Activated T-helper 2 cell treated with anti-CD3 and anti-CD28 coated beads, Interferon-gamma antibody, Interleukin-2, Interleukin-4, amounts not matched to agents 10 μg/mL and 5 μg/mL and 100 μg/mL, durations not matched to agents 14 hours and 24 hours and 36 hours (primary cell): ENCODE results near the gene POTEB. TPM values are rescaled to one million over a fixed set of nuclear protein-coding genes. Genes with fewer than 3 reads are reported as not detected.
"Not testable (repeated sequence)": the region's sequence is repeated elsewhere in the genome, so short reads cannot be mapped to it uniquely, and the experiment has no call there.

Source experiments
- DNase-seq: peaks from one replicate; pipeline ENCODE4 v3.0.0; 2021; ENCODE audit warnings: low spot score
- H3K27ac Mint-ChIP-seq: one replicate; pipeline ENCODE4 v1.8.0; 2021; ENCODE audit warnings: mixed read lengths
- H3K27me3 Mint-ChIP-seq: one replicate; pipeline ENCODE4 v1.8.0; 2021; ENCODE audit warnings: low read depth, mixed read lengths
- H3K36me3 Mint-ChIP-seq: one replicate; pipeline ENCODE4 v1.8.0; 2021; ENCODE audit warnings: low read depth, mixed read lengths
- H3K4me1 Mint-ChIP-seq: one replicate; pipeline ENCODE4 v1.8.0; 2021; ENCODE audit warnings: low read depth, mixed read lengths
- H3K4me3 Mint-ChIP-seq: one replicate; pipeline ENCODE4 v1.8.0; 2021; ENCODE audit warnings: low read depth, mild to moderate bottlenecking, moderate library complexity, mixed read lengths
- H3K9me3 Mint-ChIP-seq: one replicate; pipeline ENCODE4 v1.8.0; 2021; ENCODE audit warnings: mixed read lengths
- intact Hi-C: fragments of 100-400 bp; cut with micrococcal nuclease; formaldehyde crosslinking; loops from one replicate; pipeline ENCODE4 v1.15.1; 2023
- total RNA-seq: library from RNA; stranded (reverse); gene quantifications from 2 replicates; pipeline ENCODE4 v1.2.3, GENCODE V29; 2022

POTEB gene
- total RNA-seq = not detected in 2 replicates

DNA sequence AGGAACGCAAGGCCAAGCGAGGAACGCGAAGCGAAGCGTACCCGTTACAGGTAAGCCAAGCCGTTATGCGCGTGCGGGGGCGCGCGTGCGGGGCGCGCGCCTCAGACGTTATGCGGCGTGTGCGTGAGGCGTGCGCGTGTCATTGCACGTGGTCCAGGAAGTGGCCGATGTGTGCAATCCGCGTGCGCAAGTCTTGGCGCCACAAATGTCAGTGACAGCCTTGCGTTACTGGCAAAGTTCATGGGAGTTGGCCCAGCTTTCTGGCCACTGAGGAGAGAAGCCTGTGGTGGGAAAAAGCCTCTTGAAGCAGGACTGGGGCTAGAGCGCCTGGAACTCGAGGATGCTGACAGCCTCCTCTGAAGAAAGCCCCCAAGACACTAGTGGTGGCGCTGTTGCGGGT is at the start of gene POTEB:
TSS of gene POTEB (minus strand) at position 101 of the 400 bp plus-strand sequence. CDS start 489 bp downstream, outside the sequence.
- H3K27me3 Mint-ChIP-seq, H3K27ac Mint-ChIP-seq, H3K4me3 Mint-ChIP-seq, intact Hi-C loops, H3K36me3 Mint-ChIP-seq, H3K9me3 Mint-ChIP-seq, DNase-seq, H3K4me1 Mint-ChIP-seq: not testable (repeated sequence)

GRCh38 chr15:21890955-21891354 is 13.4 kb upstream of the POTEB start:
- H3K27me3 Mint-ChIP-seq, intact Hi-C loops, H3K27ac Mint-ChIP-seq, H3K36me3 Mint-ChIP-seq, H3K4me3 Mint-ChIP-seq, H3K9me3 Mint-ChIP-seq, H3K4me1 Mint-ChIP-seq, DNase-seq: not testable (repeated sequence)

- DNase-seq, H3K4me3 Mint-ChIP-seq, intact Hi-C loops, H3K9me3 Mint-ChIP-seq, H3K27me3 Mint-ChIP-seq, H3K4me1 Mint-ChIP-seq, H3K27ac Mint-ChIP-seq, H3K36me3 Mint-ChIP-seq: not testable (repeated sequence)
These were observed 12.0 kb upstream of the POTEB start for GRCh38 chr15:21889542-21889941.

DNA sequence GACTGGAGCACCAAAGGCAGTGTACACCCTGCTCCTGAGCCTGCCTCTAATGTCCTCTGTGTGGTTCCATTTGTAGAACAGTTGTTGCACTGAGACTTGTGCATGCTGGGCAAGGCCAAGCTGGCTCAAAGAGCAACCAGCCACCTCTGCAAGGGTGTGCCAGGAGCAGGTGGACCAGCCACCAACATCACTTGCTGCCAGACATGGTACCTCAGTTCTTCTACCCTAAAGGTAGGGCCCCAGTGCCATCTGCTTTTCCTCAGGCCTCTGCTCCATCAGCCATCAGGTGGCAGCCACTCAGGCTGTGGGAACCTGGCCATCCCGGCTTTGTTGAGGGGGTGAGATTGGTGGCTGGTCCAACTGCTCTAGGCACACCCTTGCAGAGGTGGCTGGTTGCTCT is 38.7 kb downstream of the POTEB start:
- not testable (repeated sequence) for DNase-seq

More for the DNA sequence above, 38.7 kb downstream of the POTEB start:
- H3K9me3 Mint-ChIP-seq, intact Hi-C loops, H3K4me1 Mint-ChIP-seq, H3K27ac Mint-ChIP-seq, H3K4me3 Mint-ChIP-seq, H3K36me3 Mint-ChIP-seq, H3K27me3 Mint-ChIP-seq: not testable (repeated sequence)

Other genes starting within 250 kb of the POTEB start
- not detected in 2 replicates for gene OR4M2, start 202.8 kb upstream of the POTEB start, total RNA-seq